CD4-positive, alpha-beta T cell treated with Interleukin-6 for 4 hours (primary cell): ENCODE data around the gene MAN1C1.

Experiments
- DNase-seq: peaks from one replicate; pipeline ENCODE4 v3.0.0-alpha.2; 2020; ENCODE audit warnings: mixed read lengths

MAN1C1 gene

GRCh38 chr1:25614501-25615171 is 2.0 kb upstream of the MAN1C1 start:
- DNase-seq, result no peak

GRCh38 chr1:25615172-25615541 is 1.4 kb upstream of the MAN1C1 start:
- DNase-seq, result no peak

GRCh38 chr1:25615563-25616094 is 962 bp upstream of the MAN1C1 start:
- DNase-seq, result no peak

GRCh38 chr1:25616987-25617624 is 515 bp downstream of the MAN1C1 start:
- peak; percentile 62 for DNase-seq

- DNase-seq, result peak; percentile 36
Observed at GRCh38 chr1:25617625-25618432, 1.2 kb downstream of the MAN1C1 start.

- no peak for DNase-seq
Observed at GRCh38 chr1:25618433-25618808, 1.8 kb downstream of the MAN1C1 start.

- DNase-seq, result peak; percentile 70
Observed at GRCh38 chr1:25619101-25619890, 2.7 kb downstream of the MAN1C1 start.

- no peak for DNase-seq
Observed at GRCh38 chr1:25620211-25620610, 3.6 kb downstream of the MAN1C1 start.

GRCh38 chr1:25620701-25621350 is 4.2 kb downstream of the MAN1C1 start:
- DNase-seq, result no peak

- DNase-seq, result no peak
Observed at GRCh38 chr1:25621876-25622275, 5.3 kb downstream of the MAN1C1 start.

GRCh38 chr1:25622531-25622930 is 5.9 kb downstream of the MAN1C1 start:
- peak; percentile 66 for DNase-seq

- DNase-seq, result no peak
Observed at GRCh38 chr1:25623007-25623406, 6.4 kb downstream of the MAN1C1 start.

GRCh38 chr1:25623731-25624130 is 7.1 kb downstream of the MAN1C1 start:
- DNase-seq, result no peak

GRCh38 chr1:25624156-25624555 is 7.6 kb downstream of the MAN1C1 start:
- peak; percentile 49 for DNase-seq

- DNase-seq, result no peak
Observed at GRCh38 chr1:25624604-25625003, 8.0 kb downstream of the MAN1C1 start.

GRCh38 chr1:25626018-25626417 is 9.4 kb downstream of the MAN1C1 start:
- no peak for DNase-seq

- DNase-seq, result no peak
Observed at GRCh38 chr1:25628741-25629421, 12.3 kb downstream of the MAN1C1 start.

GRCh38 chr1:25629836-25630235 is 13.2 kb downstream of the MAN1C1 start:
- no peak for DNase-seq

- DNase-seq, result no peak
Observed at GRCh38 chr1:25631750-25632485, 15.3 kb downstream of the MAN1C1 start.

- no peak for DNase-seq
Observed at GRCh38 chr1:25634066-25634465, 17.5 kb downstream of the MAN1C1 start.

- no peak for DNase-seq
Observed at GRCh38 chr1:25634896-25635295, 18.3 kb downstream of the MAN1C1 start.
